ENCODE measurements around the gene WNT6. TPM values are rescaled to one million over a fixed set of nuclear protein-coding genes. Genes with fewer than 3 reads are reported as not detected.

Gene WNT6
- total RNA-seq (2014; rRNA removed; shearing (Covaris generic)) = not detected in 2 replicates

- H3K36me3 ChIP-seq = no peaks in the 10 kb centered on the region
- no peak within 1 kb of the TSS for H3K27ac ChIP-seq
- no peak for DNase-seq (ENCODE audit: low read depth in 1 of 2, low spot score in 2 of 2)
- peaks cover 70% of the 10 kb centered on the region for H3K27me3 ChIP-seq (replicated peaks)
- peaks cover 13% of the 10 kb centered on the region for H3K4me1 ChIP-seq (replicated peaks)
- H3K9me3 ChIP-seq (replicated peaks) = no peaks in the 10 kb centered on the region
- H3K4me3 ChIP-seq = 0 out of 2 replicates have a peak within 1 kb of the TSS, but pooled peaks have one; percentile 8
Measured at GRCh38 chr2:218859556-218859987, at the start of gene WNT6. Gene WNT6 (plus strand): TSS chr2:218859805. CDS start chr2:218860038, 233 bp downstream.

DNA sequence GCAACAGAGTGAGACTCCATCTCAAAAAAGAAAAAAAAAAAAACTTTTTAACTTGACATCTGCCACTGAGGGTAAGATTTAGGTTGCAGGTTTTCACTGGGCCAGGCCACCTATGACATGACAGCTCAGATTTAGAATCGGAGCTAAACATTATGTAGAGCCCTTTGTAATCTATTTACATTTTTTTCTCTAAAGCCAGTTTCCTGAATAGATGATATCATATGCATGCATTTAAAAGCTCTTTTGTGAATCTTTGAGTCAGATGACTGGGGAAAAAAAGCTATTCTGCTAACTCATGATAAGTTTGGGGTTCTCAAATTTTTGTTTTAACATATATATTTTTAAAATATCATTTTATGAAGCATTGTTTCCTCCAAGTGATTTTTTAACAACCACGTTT is 49.3 kb upstream of the WNT6 start:
- Histone ChIP-seq H3K27me3 (replicated peaks) (no peaks in the 10 kb centered on the region), H3K4me1 (replicated peaks) (no peaks in the 10 kb centered on the region; the same call in 1 of the 2 replicates), H3K27ac (no peak overlapping the region), H3K4me3 (no peak overlapping the region), H3K9me3 (replicated peaks) (no peaks in the 10 kb centered on the region), H3K36me3 (no peaks in the 10 kb centered on the region)
- DNase-seq (ENCODE audit: low read depth in 1 of 2, low spot score in 2 of 2) = no peak

DNA sequence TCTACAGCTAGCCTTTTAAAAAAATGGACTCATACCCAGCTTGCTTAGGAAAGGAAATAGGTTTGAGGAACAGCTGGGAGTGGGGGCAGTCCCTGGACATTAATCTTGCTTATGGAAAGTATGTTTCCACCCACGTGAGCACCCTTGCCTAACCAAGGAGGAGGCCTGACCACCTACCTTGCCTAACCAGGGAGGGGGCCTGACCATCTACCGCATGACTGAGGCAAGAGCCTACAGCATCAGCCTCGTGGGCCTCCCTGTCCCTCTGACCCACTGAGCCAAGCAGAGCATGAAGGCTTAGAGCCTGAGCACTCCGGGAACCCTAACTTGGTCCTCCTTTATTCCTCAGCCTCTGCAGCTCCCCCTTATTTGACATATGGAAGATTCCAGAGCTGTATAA is 48.2 kb upstream of the WNT6 start:
- no peak overlapping the region for H3K4me3 ChIP-seq
- no peaks in the 10 kb centered on the region for H3K36me3 ChIP-seq
- no peaks in the 10 kb centered on the region for H3K9me3 ChIP-seq (replicated peaks)
- H3K27ac ChIP-seq = no peak overlapping the region
- no peak for DNase-seq (ENCODE audit: low read depth in 1 of 2, low spot score in 2 of 2)
- H3K27me3 ChIP-seq (replicated peaks) = no peaks in the 10 kb centered on the region
- H3K4me1 ChIP-seq (replicated peaks) = no peaks in the 10 kb centered on the region

- no peaks in the 10 kb centered on the region for H3K4me1 ChIP-seq (replicated peaks)
- H3K36me3 ChIP-seq = no peaks in the 10 kb centered on the region
- no peaks in the 10 kb centered on the region for H3K27me3 ChIP-seq (replicated peaks)
- H3K4me3 ChIP-seq = no peak overlapping the region
- DNase-seq (ENCODE audit: low read depth in 1 of 2, low spot score in 2 of 2) = no peak
- no peak overlapping the region for H3K27ac ChIP-seq
- no peaks in the 10 kb centered on the region for H3K9me3 ChIP-seq (replicated peaks)
Measured at GRCh38 chr2:218812096-218812815, 47.3 kb upstream of the WNT6 start.

- Histone ChIP-seq H3K36me3 (no peaks in the 10 kb centered on the region), H3K9me3 (replicated peaks) (no peaks in the 10 kb centered on the region), H3K4me1 (replicated peaks) (no peaks in the 10 kb centered on the region), H3K27me3 (replicated peaks) (no peaks in the 10 kb centered on the region), H3K4me3 (no peak overlapping the region), H3K27ac (no peak overlapping the region)
- DNase-seq (ENCODE audit: low read depth in 1 of 2, low spot score in 2 of 2) = no peak
Measured at GRCh38 chr2:218812861-218813260, 46.7 kb upstream of the WNT6 start.

GRCh38 chr2:218813771-218814460 is 45.7 kb upstream of the WNT6 start:
- no peak overlapping the region for H3K4me3 ChIP-seq
- H3K9me3 ChIP-seq (replicated peaks) = no peaks in the 10 kb centered on the region
- no peak overlapping the region for H3K27ac ChIP-seq
- no peak for DNase-seq (ENCODE audit: low read depth in 1 of 2, low spot score in 2 of 2)
- H3K36me3 ChIP-seq = no peaks in the 10 kb centered on the region
- H3K27me3 ChIP-seq (replicated peaks) = no peaks in the 10 kb centered on the region
- no peaks in the 10 kb centered on the region for H3K4me1 ChIP-seq (replicated peaks)

- DNase-seq (ENCODE audit: low read depth in 1 of 2, low spot score in 2 of 2) = no peak
- Histone ChIP-seq H3K27ac (no peak overlapping the region), H3K4me1 (replicated peaks) (no peaks in the 10 kb centered on the region), H3K4me3 (no peak overlapping the region), H3K27me3 (replicated peaks) (no peaks in the 10 kb centered on the region), H3K9me3 (replicated peaks) (no peaks in the 10 kb centered on the region), H3K36me3 (no peaks in the 10 kb centered on the region)
Measured at GRCh38 chr2:218814540-218815243, 44.9 kb upstream of the WNT6 start.

GRCh38 chr2:218815244-218815637 is 44.4 kb upstream of the WNT6 start:
- no peak overlapping the region for H3K27ac ChIP-seq
- H3K27me3 ChIP-seq (replicated peaks) = no peaks in the 10 kb centered on the region
- no peaks in the 10 kb centered on the region for H3K36me3 ChIP-seq
- no peaks in the 10 kb centered on the region for H3K4me1 ChIP-seq (replicated peaks)
- no peaks in the 10 kb centered on the region for H3K9me3 ChIP-seq (replicated peaks)
- H3K4me3 ChIP-seq = no peak overlapping the region
- DNase-seq (ENCODE audit: low read depth in 1 of 2, low spot score in 2 of 2) = no peak

GRCh38 chr2:218815649-218816048 is 44.0 kb upstream of the WNT6 start:
- Histone ChIP-seq H3K4me1 (replicated peaks) (no peaks in the 10 kb centered on the region), H3K9me3 (replicated peaks) (no peaks in the 10 kb centered on the region), H3K27ac (no peak overlapping the region), H3K27me3 (replicated peaks) (no peaks in the 10 kb centered on the region), H3K36me3 (no peaks in the 10 kb centered on the region), H3K4me3 (no peak overlapping the region)
- DNase-seq (ENCODE audit: low read depth in 1 of 2, low spot score in 2 of 2) = no peak

GRCh38 chr2:218816561-218817011 is 43.0 kb upstream of the WNT6 start:
- H3K27ac ChIP-seq = no peak overlapping the region
- H3K4me3 ChIP-seq = no peak overlapping the region
- H3K27me3 ChIP-seq (replicated peaks) = no peaks in the 10 kb centered on the region
- no peaks in the 10 kb centered on the region for H3K4me1 ChIP-seq (replicated peaks)
- no peak for DNase-seq (ENCODE audit: low read depth in 1 of 2, low spot score in 2 of 2)
- H3K9me3 ChIP-seq (replicated peaks) = no peaks in the 10 kb centered on the region
- no peaks in the 10 kb centered on the region for H3K36me3 ChIP-seq

DNA sequence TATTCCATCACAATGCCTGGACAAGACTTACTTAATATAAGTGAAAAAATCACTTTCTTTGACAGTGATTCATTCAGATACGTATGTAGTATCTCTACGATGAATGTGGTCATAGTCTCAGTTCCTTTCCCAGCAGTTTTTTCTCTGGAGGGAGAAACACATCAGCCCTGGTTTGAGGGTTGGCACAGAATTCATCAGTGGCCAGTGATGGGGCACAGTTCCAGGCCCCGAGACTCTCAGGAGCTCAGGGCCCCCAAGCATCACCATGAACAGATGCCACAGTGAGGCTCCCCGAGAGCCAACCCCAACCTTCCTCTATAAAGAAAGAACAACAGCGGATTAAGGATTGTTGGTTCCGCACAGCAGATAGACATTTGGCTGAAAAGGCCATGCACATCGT is 40.5 kb upstream of the WNT6 start:
- no peak overlapping the region for H3K4me3 ChIP-seq

DNA sequence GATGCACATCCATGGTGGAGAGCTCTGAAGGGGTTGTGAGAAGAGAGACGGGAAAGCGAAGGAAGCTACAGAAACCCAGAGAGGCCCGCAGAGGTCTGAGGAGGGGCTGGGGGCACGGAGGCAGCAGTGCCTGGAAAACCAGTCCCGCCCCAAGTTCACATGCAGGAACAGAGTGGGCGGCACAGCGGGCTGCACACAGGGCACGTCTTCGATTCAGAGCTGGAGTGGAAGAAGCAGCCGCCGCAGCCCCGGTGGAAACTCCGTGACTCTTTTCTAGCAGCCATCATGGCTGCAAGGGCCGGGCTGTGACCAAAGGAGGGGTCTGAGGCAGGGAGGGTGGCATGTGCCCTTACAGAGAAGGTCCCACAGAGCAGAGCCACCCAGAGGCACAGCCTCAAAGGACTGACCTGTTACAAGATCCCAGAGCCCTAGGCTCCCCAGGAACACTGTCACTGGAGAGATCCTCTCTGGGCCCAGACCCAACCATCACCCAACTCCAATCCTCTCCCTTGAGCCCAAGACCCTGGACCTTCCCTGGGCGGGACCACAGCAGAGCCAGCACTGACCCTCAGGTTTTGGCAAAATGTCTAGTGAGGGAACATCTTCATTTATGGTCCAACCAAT is 38.7 kb upstream of the WNT6 start:
- Histone ChIP-seq H3K4me1 (replicated peaks) (no peaks in the 10 kb centered on the region), H3K27ac (no peak overlapping the region), H3K9me3 (replicated peaks) (no peaks in the 10 kb centered on the region), H3K27me3 (replicated peaks) (no peaks in the 10 kb centered on the region), H3K36me3 (no peaks in the 10 kb centered on the region), H3K4me3 (no peak overlapping the region)
- DNase-seq (ENCODE audit: low read depth in 1 of 2, low spot score in 2 of 2) = no peak

More for the DNA sequence above, 40.5 kb upstream of the WNT6 start:
- H3K4me1 ChIP-seq (replicated peaks) = no peaks in the 10 kb centered on the region
- H3K9me3 ChIP-seq (replicated peaks) = no peaks in the 10 kb centered on the region
- no peaks in the 10 kb centered on the region for H3K27me3 ChIP-seq (replicated peaks)
- no peak overlapping the region for H3K27ac ChIP-seq
- no peak for DNase-seq (ENCODE audit: low read depth in 1 of 2, low spot score in 2 of 2)
- H3K36me3 ChIP-seq = no peaks in the 10 kb centered on the region

DNA sequence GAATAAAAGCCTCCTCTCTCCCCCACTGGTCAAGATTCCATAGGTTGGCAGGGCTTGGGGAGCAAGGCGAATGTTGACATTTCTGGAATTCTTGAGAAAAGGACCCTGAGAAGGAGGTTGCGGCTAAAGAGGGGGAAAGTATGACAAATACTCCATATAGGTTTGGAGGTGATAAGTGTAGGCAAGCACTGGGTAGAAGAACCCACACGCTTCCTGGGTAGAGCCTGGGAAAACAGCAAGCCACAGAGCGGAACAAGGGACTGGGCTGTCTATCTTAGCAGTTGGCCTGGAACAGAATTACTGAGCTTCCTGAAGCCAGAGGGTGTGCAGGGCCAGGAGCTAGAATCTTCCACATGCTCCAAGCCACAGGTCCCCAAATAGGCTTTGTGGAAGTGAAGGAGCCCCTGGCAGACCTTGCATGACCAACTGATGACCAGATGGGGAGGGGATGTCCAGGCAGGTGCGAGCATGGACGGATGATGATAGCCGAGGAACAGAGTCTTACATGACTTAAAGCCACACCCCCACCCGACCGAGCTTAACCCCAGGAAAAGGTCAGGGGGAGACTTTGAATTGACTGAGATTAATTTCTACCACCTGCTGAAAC is 37.9 kb upstream of the WNT6 start:
- Histone ChIP-seq H3K4me3 (no peak overlapping the region), H3K27ac (no peak overlapping the region), H3K27me3 (replicated peaks) (no peaks in the 10 kb centered on the region), H3K36me3 (no peaks in the 10 kb centered on the region), H3K4me1 (replicated peaks) (no peaks in the 10 kb centered on the region), H3K9me3 (replicated peaks) (no peaks in the 10 kb centered on the region)
- no peak for DNase-seq (ENCODE audit: low read depth in 1 of 2, low spot score in 2 of 2)
